ENCODE measurements around the gene DDR2.

DDR2 gene

DNA sequence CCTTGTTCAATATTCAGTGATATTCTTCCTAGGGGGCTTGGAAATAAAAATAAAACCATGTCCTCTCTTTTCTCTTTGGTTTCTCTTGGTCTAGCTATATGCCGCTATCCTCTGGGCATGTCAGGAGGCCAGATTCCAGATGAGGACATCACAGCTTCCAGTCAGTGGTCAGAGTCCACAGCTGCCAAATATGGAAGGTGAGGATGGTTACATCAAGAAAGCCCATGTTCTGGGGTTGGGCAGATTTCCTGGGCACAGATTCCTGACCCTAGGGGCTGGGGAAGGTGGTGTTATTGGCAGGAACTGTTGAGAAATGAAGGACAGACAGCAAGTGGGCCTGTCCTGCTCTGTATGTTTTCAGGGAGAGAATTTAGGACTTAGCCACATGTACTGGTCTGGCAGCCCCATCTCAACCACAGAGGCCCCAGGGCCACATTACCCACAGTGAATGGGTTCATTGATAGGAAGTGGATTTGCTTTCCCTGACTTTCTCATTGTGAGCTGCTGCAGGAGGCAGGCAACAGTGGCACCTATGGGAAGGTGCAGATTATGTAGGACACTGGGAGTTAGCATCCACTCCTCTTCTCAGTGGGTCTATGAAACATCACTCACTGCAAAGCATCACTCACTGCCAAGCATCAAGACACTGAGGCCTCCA is 120.9 kb downstream of the DDR2 start:
- H3K9me3 ChIP-seq (ENCODE audit: insufficient read depth, low read length), result no peaks in the 10 kb centered on the region
- H3K9ac ChIP-seq (ENCODE audit: low read length), result no peak overlapping the region
- TF ChIP-seq, protein P1, sequence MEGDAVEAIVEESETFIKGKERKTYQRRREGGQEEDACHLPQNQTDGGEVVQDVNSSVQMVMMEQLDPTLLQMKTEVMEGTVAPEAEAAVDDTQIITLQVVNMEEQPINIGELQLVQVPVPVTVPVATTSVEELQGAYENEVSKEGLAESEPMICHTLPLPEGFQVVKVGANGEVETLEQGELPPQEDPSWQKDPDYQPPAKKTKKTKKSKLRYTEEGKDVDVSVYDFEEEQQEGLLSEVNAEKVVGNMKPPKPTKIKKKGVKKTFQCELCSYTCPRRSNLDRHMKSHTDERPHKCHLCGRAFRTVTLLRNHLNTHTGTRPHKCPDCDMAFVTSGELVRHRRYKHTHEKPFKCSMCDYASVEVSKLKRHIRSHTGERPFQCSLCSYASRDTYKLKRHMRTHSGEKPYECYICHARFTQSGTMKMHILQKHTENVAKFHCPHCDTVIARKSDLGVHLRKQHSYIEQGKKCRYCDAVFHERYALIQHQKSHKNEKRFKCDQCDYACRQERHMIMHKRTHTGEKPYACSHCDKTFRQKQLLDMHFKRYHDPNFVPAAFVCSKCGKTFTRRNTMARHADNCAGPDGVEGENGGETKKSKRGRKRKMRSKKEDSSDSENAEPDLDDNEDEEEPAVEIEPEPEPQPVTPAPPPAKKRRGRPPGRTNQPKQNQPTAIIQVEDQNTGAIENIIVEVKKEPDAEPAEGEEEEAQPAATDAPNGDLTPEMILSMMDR (IDR thresholded peaks at IDR 0.05; ENCODE audit: low read depth, low read length), result no peak
- no peak for TF ChIP-seq EZH2phosphoT487 (IDR thresholded peaks at IDR 0.05; ENCODE audit: low read depth)
- no peaks in the 10 kb centered on the region for H3K36me3 ChIP-seq (replicated peaks; ENCODE audit: low read depth, low read length)
- H4K20me1 ChIP-seq (ENCODE audit: insufficient read depth, low read length), result no peaks in the 10 kb centered on the region
- H3K4me1 ChIP-seq (ENCODE audit: low read length), result no peaks in the 10 kb centered on the region
- H2AFZ ChIP-seq (ENCODE audit: low read depth, low read length), result no peak overlapping the region
- no peaks in the 10 kb centered on the region for H3K79me2 ChIP-seq (ENCODE audit: low read length)
- H3K27me3 ChIP-seq (ENCODE audit: low read depth, low read length), result no peaks in the 10 kb centered on the region
- H3K4me2 ChIP-seq (ENCODE audit: low read length), result no peak overlapping the region
- no peak overlapping the region for H3K27ac ChIP-seq (ENCODE audit: low read length)
- no peak overlapping the region for H3K4me3 ChIP-seq (ENCODE audit: low read length)

DNA sequence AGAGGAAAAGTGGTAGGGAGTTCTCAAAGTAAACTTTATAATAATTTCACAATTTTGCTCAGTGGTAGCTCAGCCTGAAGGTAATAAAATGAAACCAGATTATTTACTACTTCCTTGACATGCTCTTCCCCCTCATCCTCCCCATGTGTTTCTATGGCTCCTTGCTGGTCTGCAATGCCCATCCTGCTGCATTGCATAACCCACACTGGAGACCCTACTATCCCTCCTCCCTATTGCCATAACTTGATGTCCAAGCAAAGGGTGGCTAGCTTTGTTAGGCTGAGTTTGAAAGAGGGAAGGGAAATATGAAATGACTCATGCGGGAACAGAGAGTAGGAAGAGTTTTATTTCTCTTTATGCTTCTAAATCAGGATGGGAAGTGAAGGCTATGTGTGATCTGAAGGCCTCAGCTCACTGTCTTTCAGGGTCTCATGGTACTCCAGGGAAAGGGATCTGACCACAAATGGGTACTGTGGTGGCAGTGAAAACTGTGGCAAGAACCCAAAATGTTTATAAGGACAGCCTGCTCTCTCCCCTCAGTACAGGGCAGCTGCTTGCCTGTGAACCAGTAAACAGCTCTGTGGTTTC is 121.8 kb downstream of the DDR2 start:
- H3K36me3 ChIP-seq (replicated peaks; ENCODE audit: low read depth, low read length), result no peaks in the 10 kb centered on the region
- TF ChIP-seq, protein P1 (IDR thresholded peaks at IDR 0.05; ENCODE audit: low read depth, low read length), result no peak
- no peak for TF ChIP-seq EZH2phosphoT487 (IDR thresholded peaks at IDR 0.05; ENCODE audit: low read depth)
- H4K20me1 ChIP-seq (ENCODE audit: insufficient read depth, low read length), result no peaks in the 10 kb centered on the region
- no peaks in the 10 kb centered on the region for H3K27me3 ChIP-seq (ENCODE audit: low read depth, low read length)
- H3K9me3 ChIP-seq (ENCODE audit: insufficient read depth, low read length), result no peaks in the 10 kb centered on the region
- H3K4me1 ChIP-seq (ENCODE audit: low read length), result no peaks in the 10 kb centered on the region
- no peak overlapping the region for H3K4me2 ChIP-seq (ENCODE audit: low read length)
- no peak overlapping the region for H3K4me3 ChIP-seq (ENCODE audit: low read length)
- H2AFZ ChIP-seq (ENCODE audit: low read depth, low read length), result no peak overlapping the region
- no peak overlapping the region for H3K27ac ChIP-seq (ENCODE audit: low read length)
- no peak overlapping the region for H3K9ac ChIP-seq (ENCODE audit: low read length)
- no peaks in the 10 kb centered on the region for H3K79me2 ChIP-seq (ENCODE audit: low read length)

DNA sequence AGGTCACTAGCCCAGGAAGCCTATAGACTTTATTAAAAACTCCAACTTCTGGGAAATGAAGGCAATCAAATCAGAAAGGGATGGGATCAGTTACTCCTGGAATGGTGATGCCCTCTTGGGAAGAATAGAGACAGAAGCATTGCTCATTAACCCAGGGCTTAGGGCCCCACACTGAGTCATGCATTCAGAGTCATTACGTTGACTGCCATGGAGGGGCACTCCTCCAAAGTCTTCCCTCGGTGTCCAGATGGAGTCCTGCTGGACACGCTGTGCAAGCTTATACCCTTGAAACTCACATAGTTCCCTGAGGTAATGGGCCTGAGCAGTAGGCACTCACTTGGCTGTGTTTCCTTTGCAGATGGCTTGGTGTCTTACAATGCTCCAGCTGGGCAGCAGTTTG is 123.0 kb downstream of the DDR2 start:
- H3K4me2 ChIP-seq (ENCODE audit: low read length), result no peak overlapping the region
- no peaks in the 10 kb centered on the region for H4K20me1 ChIP-seq (ENCODE audit: insufficient read depth, low read length)
- no peaks in the 10 kb centered on the region for H3K4me1 ChIP-seq (ENCODE audit: low read length)
- no peak overlapping the region for H3K4me3 ChIP-seq (ENCODE audit: low read length)
- no peak overlapping the region for H3K27ac ChIP-seq (ENCODE audit: low read length)
- TF ChIP-seq, protein P1 (IDR thresholded peaks at IDR 0.05; ENCODE audit: low read depth, low read length), result no peak
- TF ChIP-seq EZH2phosphoT487 (IDR thresholded peaks at IDR 0.05; ENCODE audit: low read depth), result no peak
- H3K36me3 ChIP-seq (replicated peaks; ENCODE audit: low read depth, low read length), result no peaks in the 10 kb centered on the region
- H3K9me3 ChIP-seq (ENCODE audit: insufficient read depth, low read length), result no peaks in the 10 kb centered on the region
- H3K27me3 ChIP-seq (ENCODE audit: low read depth, low read length), result no peaks in the 10 kb centered on the region
- H2AFZ ChIP-seq (ENCODE audit: low read depth, low read length), result no peak overlapping the region
- H3K79me2 ChIP-seq (ENCODE audit: low read length), result no peaks in the 10 kb centered on the region
- H3K9ac ChIP-seq (ENCODE audit: low read length), result no peak overlapping the region

DNA sequence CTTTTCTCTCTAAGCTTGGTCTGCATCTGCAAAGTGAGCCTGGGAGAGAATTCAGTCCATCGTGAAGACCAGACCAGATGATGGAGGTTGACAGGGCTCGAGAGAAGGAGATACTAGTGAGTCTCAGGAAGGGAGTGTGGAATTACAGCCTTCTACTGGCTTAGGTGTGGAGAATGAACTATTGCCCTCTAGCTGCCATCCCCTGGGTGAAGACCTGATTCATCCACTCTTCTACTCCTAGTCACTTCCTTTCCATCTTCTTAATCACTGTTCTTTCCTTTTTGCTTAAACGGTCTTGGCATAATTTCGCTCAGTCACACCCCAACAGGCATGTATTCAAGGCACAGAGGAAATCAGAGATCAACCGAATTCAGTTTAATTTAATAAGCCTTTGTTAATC is 124.3 kb downstream of the DDR2 start:
- Histone ChIP-seq H3K36me3 (replicated peaks; ENCODE audit: low read depth, low read length) (no peaks in the 10 kb centered on the region), H3K9me3 (ENCODE audit: insufficient read depth, low read length) (no peaks in the 10 kb centered on the region), H3K4me1 (ENCODE audit: low read length) (no peaks in the 10 kb centered on the region), H4K20me1 (ENCODE audit: insufficient read depth, low read length) (no peaks in the 10 kb centered on the region), H3K4me3 (ENCODE audit: low read length) (no peak overlapping the region), H2AFZ (ENCODE audit: low read depth, low read length) (no peak overlapping the region), H3K4me2 (ENCODE audit: low read length) (no peak overlapping the region), H3K27ac (ENCODE audit: low read length) (no peak overlapping the region), H3K9ac (ENCODE audit: low read length) (no peak overlapping the region), H3K27me3 (ENCODE audit: low read depth, low read length) (no peaks in the 10 kb centered on the region), H3K79me2 (ENCODE audit: low read length) (no peaks in the 10 kb centered on the region)
- TF ChIP-seq, protein P1 (IDR thresholded peaks at IDR 0.05; ENCODE audit: low read depth, low read length), result no peak; the same call in 1 of the 2 replicates
- no peak for TF ChIP-seq EZH2phosphoT487 (IDR thresholded peaks at IDR 0.05; ENCODE audit: low read depth)

Measured in OCI-LY3 (cell line).